NCI-H2171 (cell line): ENCODE data around the gene FITM1.
A peak's percentile ranks its signal among the peaks of the same experiment; 100 is the strongest.

ENCODE experiments used
- DNase-seq: peaks from one replicate; lab custom pipeline; 2025; lab: John Stamatoyannopoulos, UW

FITM1 gene

GRCh38 chr14:24139272-24139934, 8.9 kb downstream of the FITM1 start:
- no peak for DNase-seq

DNA sequence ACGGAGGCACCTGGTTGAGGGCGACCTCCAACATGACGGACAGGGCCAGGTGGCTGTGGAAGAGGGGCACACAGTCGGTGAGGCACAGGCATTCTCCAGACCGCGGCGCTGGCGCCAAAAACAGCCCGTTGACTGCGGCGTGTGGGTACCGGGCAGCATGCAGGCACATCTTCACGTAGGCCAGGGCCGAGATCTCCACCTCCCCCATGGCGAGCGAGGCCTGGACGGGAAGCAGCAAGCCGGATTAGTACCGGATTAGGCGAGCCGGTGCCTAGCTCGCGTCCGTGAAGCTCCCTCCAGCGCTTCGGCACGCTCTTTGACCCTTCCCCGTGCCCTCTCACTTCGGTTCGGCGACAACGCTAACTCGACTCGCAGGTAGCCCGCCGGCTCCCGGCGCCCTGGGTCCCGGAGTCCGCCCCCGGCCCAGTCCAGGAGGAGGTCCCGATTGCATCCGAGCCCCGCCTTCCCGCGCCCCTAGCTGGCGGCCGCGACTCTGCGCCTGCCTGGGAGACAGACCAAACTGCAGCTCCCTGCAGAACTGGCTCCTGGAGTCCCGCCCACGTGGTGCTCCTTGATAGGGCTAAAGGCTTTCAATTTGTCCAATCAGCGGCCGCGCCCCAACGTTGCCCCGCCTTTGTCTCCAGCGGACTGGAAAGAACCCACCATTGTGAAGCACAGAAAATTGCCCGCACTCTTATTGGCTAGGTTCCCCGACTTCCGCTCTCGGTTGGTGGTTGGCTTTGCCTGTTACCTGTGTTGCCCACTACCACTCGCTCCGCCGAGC, 10.8 kb downstream of the FITM1 start, which contains the start of gene EMC9:
TSS of gene EMC9 (minus strand) at position 495 of the 784 bp plus-strand sequence. CDS start at position 208, 287 bp downstream.
- DNase-seq = peak; percentile 100

DNA sequence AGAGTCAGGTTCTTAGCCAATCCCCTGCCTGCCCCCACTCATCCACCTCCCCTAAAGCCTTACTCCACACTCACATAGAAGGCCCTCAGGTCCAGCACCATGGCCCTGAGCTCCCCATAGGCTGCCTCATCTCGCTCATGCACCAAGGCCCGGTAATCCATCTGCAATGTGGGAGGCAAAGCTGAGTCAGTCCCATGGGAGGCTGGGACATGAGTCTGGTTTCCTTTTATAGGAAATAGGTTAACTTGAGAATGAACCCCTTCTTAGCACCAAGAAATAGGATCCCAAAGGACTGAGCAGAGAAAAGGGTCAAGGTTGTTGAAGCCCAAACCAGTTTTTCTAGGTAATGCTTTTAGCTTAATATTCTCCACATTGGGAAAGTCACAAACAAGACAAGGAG, 13.1 kb downstream of the FITM1 start:
- no peak for DNase-seq

- DNase-seq = no peak
Observed at GRCh38 chr14:24144451-24144850, 14.0 kb downstream of the FITM1 start.

- DNase-seq = no peak
Observed at GRCh38 chr14:24145219-24145618, 14.8 kb downstream of the FITM1 start.

- no peak for DNase-seq
Observed at GRCh38 chr14:24145690-24146452, 15.4 kb downstream of the FITM1 start.

DNA sequence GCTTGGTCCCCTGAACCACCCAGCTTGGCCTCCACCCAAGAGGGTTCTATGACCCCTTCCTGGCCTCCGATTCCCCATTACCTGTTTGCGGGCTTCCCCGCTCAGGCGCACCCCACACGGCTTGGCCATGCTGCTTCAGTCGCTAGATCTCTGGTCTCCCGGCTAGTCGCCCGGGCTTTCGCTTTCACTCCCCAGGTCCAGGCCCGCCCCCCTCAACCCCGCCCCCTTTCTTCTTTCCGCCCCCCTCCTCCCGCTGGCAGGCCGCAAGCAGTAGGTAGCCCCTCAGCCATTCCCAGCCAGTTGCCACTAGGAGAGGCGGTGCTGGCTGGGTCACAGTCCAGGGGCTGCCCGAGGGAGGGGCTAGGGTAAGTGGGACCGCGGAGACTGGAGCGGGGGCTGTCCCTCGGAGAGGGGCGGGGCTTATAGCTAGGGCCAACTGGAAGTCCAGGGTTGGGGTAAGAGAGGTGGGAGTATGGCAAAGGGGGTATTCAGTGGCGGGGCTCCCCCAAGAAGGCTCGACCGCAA, 16.1 kb downstream of the FITM1 start, which contains the start of gene PSME2:
TSS of gene PSME2 (minus strand) at position 158 of the 525 bp plus-strand sequence. CDS start at position 129, 29 bp downstream.
- DNase-seq = peak; percentile 93

GRCh38 chr14:24146978-24147760, 16.7 kb downstream of the FITM1 start, which contains the start of gene RNF31:
RNF31 (plus strand) TSS chr14:24147498; CDS start chr14:24147699, 201 bp downstream.
- peak; percentile 99 for DNase-seq

GRCh38 chr14:24147761-24148428, 17.4 kb downstream of the FITM1 start:
- DNase-seq = no peak

GRCh38 chr14:24149302-24149969, 19.0 kb downstream of the FITM1 start:
- DNase-seq = no peak

DNA sequence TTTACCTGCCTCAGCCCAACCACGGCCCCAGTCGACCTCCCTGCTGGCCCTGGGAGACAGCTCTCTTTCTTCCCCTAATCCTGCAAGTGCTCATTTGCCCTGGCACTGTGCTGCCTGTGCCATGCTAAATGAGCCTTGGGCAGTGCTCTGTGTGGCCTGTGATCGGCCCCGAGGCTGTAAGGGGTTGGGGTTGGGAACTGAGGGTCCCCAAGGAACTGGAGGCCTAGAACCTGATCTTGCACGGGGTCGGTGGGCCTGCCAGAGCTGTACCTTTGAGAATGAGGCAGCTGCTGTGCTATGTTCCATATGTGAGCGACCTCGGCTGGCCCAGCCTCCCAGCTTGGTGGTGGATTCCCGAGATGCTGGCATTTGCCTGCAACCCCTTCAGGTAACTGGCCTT, 19.6 kb downstream of the FITM1 start:
- no peak for DNase-seq

DNA sequence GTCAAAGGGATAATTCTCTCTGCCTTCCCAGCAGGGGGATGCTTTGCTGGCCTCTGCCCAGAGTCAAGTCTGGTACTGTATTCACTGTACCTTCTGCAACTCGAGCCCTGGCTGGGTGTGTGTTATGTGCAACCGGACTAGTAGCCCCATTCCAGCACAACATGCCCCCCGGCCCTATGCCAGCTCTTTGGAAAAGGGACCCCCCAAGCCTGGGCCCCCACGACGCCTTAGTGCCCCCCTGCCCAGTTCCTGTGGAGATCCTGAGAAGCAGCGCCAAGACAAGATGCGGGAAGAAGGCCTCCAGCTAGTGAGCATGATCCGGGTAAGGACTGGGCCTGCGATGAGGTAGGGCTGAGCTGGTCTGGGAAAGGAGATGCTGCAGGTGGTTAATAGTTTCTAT, 20.1 kb downstream of the FITM1 start:
- DNase-seq = no peak

- DNase-seq = no peak
Observed at GRCh38 chr14:24150993-24151392, 20.5 kb downstream of the FITM1 start.

GRCh38 chr14:24151404-24152080, 21.1 kb downstream of the FITM1 start:
- DNase-seq = no peak

DNA sequence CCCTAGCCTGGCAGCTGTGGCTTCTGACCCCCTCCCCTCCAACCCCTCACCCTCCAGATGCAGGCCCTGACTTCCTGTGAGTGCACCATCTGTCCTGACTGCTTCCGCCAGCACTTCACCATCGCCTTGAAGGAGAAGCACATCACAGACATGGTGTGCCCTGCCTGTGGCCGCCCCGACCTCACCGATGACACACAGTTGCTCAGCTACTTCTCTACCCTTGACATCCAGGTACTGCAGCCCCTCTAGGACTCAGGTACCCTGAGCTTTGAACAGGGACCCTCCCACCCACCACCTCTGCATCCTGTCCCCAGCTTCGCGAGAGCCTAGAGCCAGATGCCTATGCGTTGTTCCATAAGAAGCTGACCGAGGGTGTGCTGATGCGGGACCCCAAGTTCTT, 24.6 kb downstream of the FITM1 start:
- no peak for DNase-seq

- DNase-seq = no peak
Observed at GRCh38 chr14:24156840-24157239, 26.4 kb downstream of the FITM1 start.

GRCh38 chr14:24157331-24157730, 26.9 kb downstream of the FITM1 start:
- no peak for DNase-seq

- no peak for DNase-seq
Observed at GRCh38 chr14:24159777-24160498, 29.5 kb downstream of the FITM1 start.

DNA sequence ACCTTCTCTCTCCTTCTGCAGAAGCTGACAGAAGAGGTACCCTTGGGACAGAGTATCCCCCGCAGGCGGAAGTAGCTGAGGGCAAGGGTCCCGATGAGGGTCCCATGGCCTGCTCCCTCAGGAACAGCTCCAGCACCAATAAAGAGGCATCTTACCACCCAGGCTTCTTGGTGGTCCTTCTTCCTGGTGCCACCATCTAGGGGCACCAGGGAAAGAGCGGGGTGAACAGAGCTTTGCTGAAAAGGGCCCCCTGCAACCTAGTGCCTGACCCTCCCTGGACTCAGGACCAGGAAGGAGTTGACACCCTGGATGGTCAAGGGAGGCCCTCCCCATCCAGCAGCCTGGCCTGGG, 30.0 kb downstream of the FITM1 start:
- DNase-seq = no peak
